ENCODE results near the gene ATOSB. TPM values are rescaled to one million over a fixed set of nuclear protein-coding genes. Genes with fewer than 3 reads are reported as not detected.
"Not testable (repeated sequence)": the region's sequence is repeated elsewhere in the genome, so short reads cannot be mapped to it uniquely, and the experiment has no call there.

The ATOSB gene
- polyA plus RNA-seq = 10 to 100 TPM; 19.6 to 20.9 TPM

GRCh38 chr9:35115680-35116538 is at the start of gene ATOSB:
ATOSB (minus strand) TSS chr9:35115862; CDS start chr9:35108274, 7,588 bp downstream.
- H3K9me3 ChIP-seq (ENCODE audit: control insufficient read depth in 2 of 2, insufficient read depth in 1 of 2, low read depth in 1 of 2, low read length in 1 of 2) = no peaks in the 10 kb centered on the region
- peak within 1 kb of the TSS; percentile 91 to 96 for H3K27ac ChIP-seq (ENCODE audit: low read depth in 2 of 2, low read length in 1 of 2)
- peaks cover 0 to 3% of the 10 kb centered on the region in 2 donors for H3K4me1 ChIP-seq (ENCODE audit: control insufficient read depth in 2 of 2, insufficient read depth in 2 of 2, low read length in 1 of 2)
- no peaks in the 10 kb centered on the region for H3K27me3 ChIP-seq (ENCODE audit: control insufficient read depth in 1 of 2, insufficient read depth in 2 of 2, low read length in 2 of 2)
- no peaks in the 10 kb centered on the region for H3K36me3 ChIP-seq (ENCODE audit: control insufficient read depth in 2 of 2, insufficient read depth in 2 of 2, low read length in 1 of 2)
- peak within 1 kb of the TSS; percentile 63 to 70 for H3K4me3 ChIP-seq (ENCODE audit: low read depth in 1 of 2, low read length in 2 of 2)
- 0 to 1% methylated on average over 54 of the region's 54 CpGs for WGBS, 2 donors

- H3K27ac ChIP-seq (ENCODE audit: low read depth in 2 of 2, low read length in 1 of 2) = no peak overlapping the region
Measured at GRCh38 chr9:35164711-35165110, 49.0 kb upstream of the ATOSB start.

GRCh38 chr9:35163413-35163812 is 47.8 kb upstream of the ATOSB start:
- Histone ChIP-seq H3K27me3 (ENCODE audit: control insufficient read depth in 1 of 2, insufficient read depth in 2 of 2, low read length in 2 of 2) (no peaks in the 10 kb centered on the region), H3K36me3 (ENCODE audit: control insufficient read depth in 2 of 2, insufficient read depth in 2 of 2, low read length in 1 of 2) (no peaks in the 10 kb centered on the region), H3K27ac (ENCODE audit: low read depth in 2 of 2, low read length in 1 of 2) (no peak overlapping the region), H3K4me3 (ENCODE audit: low read depth in 1 of 2, low read length in 2 of 2) (peak overlapping the region in 1 of 2 donors; percentile 57), H3K9me3 (ENCODE audit: control insufficient read depth in 2 of 2, insufficient read depth in 1 of 2, low read depth in 1 of 2, low read length in 1 of 2) (no peaks in the 10 kb centered on the region), H3K4me1 (ENCODE audit: control insufficient read depth in 2 of 2, insufficient read depth in 2 of 2, low read length in 1 of 2) (no peaks in the 10 kb centered on the region)
- 71 to 82% methylated on average over 3 of the region's 3 CpGs for WGBS, 2 donors

More at GRCh38 chr9:35164711-35165110, 49.0 kb upstream of the ATOSB start:
- Histone ChIP-seq H3K36me3 (ENCODE audit: control insufficient read depth in 2 of 2, insufficient read depth in 2 of 2, low read length in 1 of 2) (no peaks in the 10 kb centered on the region), H3K4me1 (ENCODE audit: control insufficient read depth in 2 of 2, insufficient read depth in 2 of 2, low read length in 1 of 2) (no peaks in the 10 kb centered on the region), H3K27me3 (ENCODE audit: control insufficient read depth in 1 of 2, insufficient read depth in 2 of 2, low read length in 2 of 2) (no peaks in the 10 kb centered on the region), H3K9me3 (ENCODE audit: control insufficient read depth in 2 of 2, insufficient read depth in 1 of 2, low read depth in 1 of 2, low read length in 1 of 2) (no peaks in the 10 kb centered on the region), H3K4me3 (ENCODE audit: low read depth in 1 of 2, low read length in 2 of 2) (no peak overlapping the region)
- WGBS, 2 donors = 61 to 70% methylated on average over 3 of the region's 3 CpGs

GRCh38 chr9:35162605-35163315 is 47.1 kb upstream of the ATOSB start:
- Histone ChIP-seq H3K4me3 (ENCODE audit: low read depth in 1 of 2, low read length in 2 of 2) (peak overlapping the region; percentile 57 to 77), H3K4me1 (ENCODE audit: control insufficient read depth in 2 of 2, insufficient read depth in 2 of 2, low read length in 1 of 2) (no peaks in the 10 kb centered on the region), H3K27ac (ENCODE audit: low read depth in 2 of 2, low read length in 1 of 2) (peak overlapping the region; percentile 95 to 97), H3K36me3 (ENCODE audit: control insufficient read depth in 2 of 2, insufficient read depth in 2 of 2, low read length in 1 of 2) (no peaks in the 10 kb centered on the region), H3K27me3 (ENCODE audit: control insufficient read depth in 1 of 2, insufficient read depth in 2 of 2, low read length in 2 of 2) (no peaks in the 10 kb centered on the region), H3K9me3 (ENCODE audit: control insufficient read depth in 2 of 2, insufficient read depth in 1 of 2, low read depth in 1 of 2, low read length in 1 of 2) (no peaks in the 10 kb centered on the region)
- WGBS, 2 donors = 15 to 18% methylated on average over 11 of the region's 11 CpGs

- WGBS, 2 donors = 0 to 1% methylated on average over 69 to 70 of the region's 70 CpGs
- Histone ChIP-seq H3K4me3 (ENCODE audit: low read depth in 1 of 2, low read length in 2 of 2) (peak within 1 kb of the TSS; percentile 57 to 77), H3K27me3 (ENCODE audit: control insufficient read depth in 1 of 2, insufficient read depth in 2 of 2, low read length in 2 of 2) (no peaks in the 10 kb centered on the region), H3K4me1 (ENCODE audit: control insufficient read depth in 2 of 2, insufficient read depth in 2 of 2, low read length in 1 of 2) (no peaks in the 10 kb centered on the region), H3K36me3 (ENCODE audit: control insufficient read depth in 2 of 2, insufficient read depth in 2 of 2, low read length in 1 of 2) (no peaks in the 10 kb centered on the region), H3K9me3 (ENCODE audit: control insufficient read depth in 2 of 2, insufficient read depth in 1 of 2, low read depth in 1 of 2, low read length in 1 of 2) (no peaks in the 10 kb centered on the region), H3K27ac (ENCODE audit: low read depth in 2 of 2, low read length in 1 of 2) (peak within 1 kb of the TSS; percentile 95 to 97)
Measured at GRCh38 chr9:35161713-35162604, 46.3 kb upstream of the ATOSB start, which contains the start of gene UNC13B. UNC13B (plus strand) TSS chr9:35162009; CDS start chr9:35162284, 275 bp downstream.

GRCh38 chr9:35158501-35159280 is 43.0 kb upstream of the ATOSB start:
- WGBS, 2 donors = 88% methylated on average over 10 of the region's 10 CpGs
- Histone ChIP-seq H3K36me3 (ENCODE audit: control insufficient read depth in 2 of 2, insufficient read depth in 2 of 2, low read length in 1 of 2) (no peaks in the 10 kb centered on the region), H3K4me3 (ENCODE audit: low read depth in 1 of 2, low read length in 2 of 2) (no peak overlapping the region), H3K27ac (ENCODE audit: low read depth in 2 of 2, low read length in 1 of 2) (no peak overlapping the region), H3K27me3 (ENCODE audit: control insufficient read depth in 1 of 2, insufficient read depth in 2 of 2, low read length in 2 of 2) (no peaks in the 10 kb centered on the region), H3K9me3 (ENCODE audit: control insufficient read depth in 2 of 2, insufficient read depth in 1 of 2, low read depth in 1 of 2, low read length in 1 of 2) (no peaks in the 10 kb centered on the region), H3K4me1 (ENCODE audit: control insufficient read depth in 2 of 2, insufficient read depth in 2 of 2, low read length in 1 of 2) (no peaks in the 10 kb centered on the region)

GRCh38 chr9:35157836-35158235 is 42.2 kb upstream of the ATOSB start:
- not testable (repeated sequence) for H3K36me3 ChIP-seq (ENCODE audit: control insufficient read depth in 2 of 2, insufficient read depth in 2 of 2, low read length in 1 of 2); H3K27me3 ChIP-seq (ENCODE audit: control insufficient read depth in 1 of 2, insufficient read depth in 2 of 2, low read length in 2 of 2); H3K27ac ChIP-seq (ENCODE audit: low read depth in 2 of 2, low read length in 1 of 2); H3K4me1 ChIP-seq (ENCODE audit: control insufficient read depth in 2 of 2, insufficient read depth in 2 of 2, low read length in 1 of 2); H3K9me3 ChIP-seq (ENCODE audit: control insufficient read depth in 2 of 2, insufficient read depth in 1 of 2, low read depth in 1 of 2, low read length in 1 of 2); H3K4me3 ChIP-seq (ENCODE audit: low read depth in 1 of 2, low read length in 2 of 2)
- 59 to 64% methylated on average over 6 of the region's 6 CpGs for WGBS, 2 donors

- Histone ChIP-seq H3K4me1 (ENCODE audit: control insufficient read depth in 2 of 2, insufficient read depth in 2 of 2, low read length in 1 of 2) (no peaks in the 10 kb centered on the region), H3K27ac (ENCODE audit: low read depth in 2 of 2, low read length in 1 of 2) (no peak overlapping the region), H3K36me3 (ENCODE audit: control insufficient read depth in 2 of 2, insufficient read depth in 2 of 2, low read length in 1 of 2) (no peaks in the 10 kb centered on the region), H3K27me3 (ENCODE audit: control insufficient read depth in 1 of 2, insufficient read depth in 2 of 2, low read length in 2 of 2) (no peaks in the 10 kb centered on the region), H3K4me3 (ENCODE audit: low read depth in 1 of 2, low read length in 2 of 2) (no peak overlapping the region), H3K9me3 (ENCODE audit: control insufficient read depth in 2 of 2, insufficient read depth in 1 of 2, low read depth in 1 of 2, low read length in 1 of 2) (no peaks in the 10 kb centered on the region)
Measured at GRCh38 chr9:35156781-35157180, 41.1 kb upstream of the ATOSB start.

Data from esophagus (tissue), 2 donors.